Upper lobe of left lung (tissue), 4 donors: ENCODE data around the gene ASCC1.

Experiments
- CTCF ChIP-seq, 6 experiments: fragments of 450-650 bp in 4 of 6; fragments of 200-600 bp in 2 of 6; sonication (generic) in 2 of 6; IDR thresholded peaks; one replicate each; pipeline ENCODE4 v1.5.1; 2016 to 2019; ENCODE audit warnings: antibody characterized with exemption in 6 of 6
- EP300 ChIP-seq, 4 donors: sonication (generic); formaldehyde crosslinking; IDR thresholded peaks; one replicate each; pipeline ENCODE4 v1.5.1; 2017; ENCODE audit warnings: antibody characterized with exemption in 4 of 4, control low read depth in 2 of 4
- POLR2AphosphoS5 ChIP-seq, 2 donors: sonication (generic); formaldehyde crosslinking; IDR thresholded peaks; one replicate each; pipeline ENCODE4 v1.5.1; 2017; ENCODE audit warnings: antibody characterized with exemption in 2 of 2

GRCh38 chr10:72082856-72083789 is 133.0 kb downstream of the ASCC1 start:
- no peak for TF ChIP-seq CTCF (IDR thresholded peaks at IDR 0.05)
- no peak for TF ChIP-seq EP300 (IDR thresholded peaks at IDR 0.05)
- TF ChIP-seq POLR2AphosphoS5 (IDR thresholded peaks at IDR 0.05): no peak
